Stimulated activated CD8-positive, alpha-beta memory T cell treated with anti-CD3 and anti-CD28 coated beads, Interleukin-15, amount 100 ng/mL, for 1 hour (primary cell): ENCODE data around the gene ZSWIM5.
"Not testable (repeated sequence)": the region's sequence is repeated elsewhere in the genome, so short reads cannot be mapped to it uniquely, and the experiment has no call there.

Source experiments
- DNase-seq: peaks from one replicate; pipeline ENCODE4 v3.0.0-alpha.2; 2020; ENCODE audit warnings: low read depth

Gene ZSWIM5

GRCh38 chr1:45200906-45201500, 5.4 kb downstream of the ZSWIM5 start:
- no peak for DNase-seq

- DNase-seq: no peak
These were observed 6.0 kb downstream of the ZSWIM5 start for GRCh38 chr1:45200435-45200834.

- no peak for DNase-seq
These were observed 8.2 kb downstream of the ZSWIM5 start for GRCh38 chr1:45198185-45198584.

GRCh38 chr1:45196863-45197262, 9.5 kb downstream of the ZSWIM5 start:
- DNase-seq: no peak

GRCh38 chr1:45191418-45191783, 15.0 kb downstream of the ZSWIM5 start:
- no peak for DNase-seq

GRCh38 chr1:45187725-45188124, 18.7 kb downstream of the ZSWIM5 start:
- DNase-seq: no peak

- DNase-seq: not testable (repeated sequence)
These were observed 26.4 kb downstream of the ZSWIM5 start for GRCh38 chr1:45179918-45180519.

GRCh38 chr1:45177452-45177851, 29.0 kb downstream of the ZSWIM5 start:
- DNase-seq: no peak

GRCh38 chr1:45172764-45173163, 33.6 kb downstream of the ZSWIM5 start:
- no peak for DNase-seq

- no peak for DNase-seq
These were observed 34.4 kb downstream of the ZSWIM5 start for GRCh38 chr1:45172005-45172404.

GRCh38 chr1:45171575-45171974, 34.8 kb downstream of the ZSWIM5 start:
- no peak for DNase-seq

- DNase-seq: no peak
These were observed 36.2 kb downstream of the ZSWIM5 start for GRCh38 chr1:45170151-45170742.

- not testable (repeated sequence) for DNase-seq
These were observed 38.5 kb downstream of the ZSWIM5 start for GRCh38 chr1:45167947-45168346.

GRCh38 chr1:45164307-45164706, 42.1 kb downstream of the ZSWIM5 start:
- not testable (repeated sequence) for DNase-seq

- DNase-seq: not testable (repeated sequence)
These were observed 43.3 kb downstream of the ZSWIM5 start for GRCh38 chr1:45163111-45163510.

- not testable (repeated sequence) for DNase-seq
These were observed 44.1 kb downstream of the ZSWIM5 start for GRCh38 chr1:45162041-45163035.

- DNase-seq: no peak
These were observed 50.4 kb downstream of the ZSWIM5 start for GRCh38 chr1:45155957-45156356.

GRCh38 chr1:45155423-45155822, 51.0 kb downstream of the ZSWIM5 start:
- DNase-seq: no peak

GRCh38 chr1:45152126-45152525, 54.3 kb downstream of the ZSWIM5 start:
- no peak for DNase-seq

- no peak for DNase-seq
These were observed 58.1 kb downstream of the ZSWIM5 start for GRCh38 chr1:45148209-45148825.

- no peak for DNase-seq
These were observed 59.6 kb downstream of the ZSWIM5 start for GRCh38 chr1:45146833-45147232.
